ENCODE data around the gene SHROOM3.

The SHROOM3 gene

DNA sequence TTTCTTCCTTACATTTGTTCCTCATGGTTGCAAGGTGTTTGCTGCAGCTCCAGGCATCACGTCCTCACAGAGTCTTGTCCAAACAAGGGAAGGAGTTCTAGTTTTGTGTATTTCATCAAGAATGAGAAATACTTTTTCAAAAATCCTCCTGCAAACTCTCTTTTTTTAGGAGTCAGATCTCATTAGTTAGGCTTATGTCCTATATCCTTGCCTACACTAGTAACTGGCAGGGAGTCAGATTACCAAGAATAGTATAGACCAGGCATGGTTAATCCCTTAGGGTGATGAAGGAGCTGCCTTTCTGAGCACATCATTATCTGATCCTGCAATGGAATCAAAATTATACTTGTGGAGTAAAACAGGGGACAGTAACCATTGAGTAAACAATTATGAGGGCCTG, 160.4 kb downstream of the SHROOM3 start:
- ATAC-seq, result no peak
- no peak for TF ChIP-seq PPARA (CRISPR knock-in tag; IDR thresholded peaks at IDR 0.05; ENCODE audit: borderline replicate concordance)
- TF ChIP-seq SNAI2 (CRISPR knock-in tag; IDR thresholded peaks at IDR 0.05), result no peak
- TF ChIP-seq ZNF565 (CRISPR knock-in tag; conservative IDR thresholded peaks at IDR 0.05; ENCODE audit: low read depth), result no peak
- no peak for TF ChIP-seq ZC3H10 (CRISPR knock-in tag; IDR thresholded peaks at IDR 0.05)
- TF ChIP-seq TOX (CRISPR knock-in tag; IDR thresholded peaks at IDR 0.05; ENCODE audit: borderline replicate concordance), result no peak
- TF ChIP-seq CSDC2 (CRISPR knock-in tag; IDR thresholded peaks at IDR 0.05), result no peak

DNA sequence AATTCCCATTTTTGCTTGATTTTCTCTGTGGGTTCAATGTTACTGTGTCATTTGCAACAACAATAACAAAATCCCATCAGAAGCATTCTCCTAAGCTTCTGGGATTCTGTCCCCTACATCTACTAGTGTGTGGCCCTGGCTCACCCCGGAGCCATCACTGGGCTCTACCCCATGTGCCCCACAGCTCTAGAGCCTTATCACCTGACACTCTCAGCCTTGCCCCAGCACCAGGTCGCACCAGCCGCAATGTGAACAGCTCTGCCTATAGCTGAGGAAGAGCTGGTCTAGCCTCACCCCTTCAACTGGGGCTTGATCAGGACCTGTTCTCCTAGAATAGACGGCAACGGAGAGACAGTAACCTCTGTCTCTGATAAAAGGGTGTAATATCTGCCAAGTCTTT, 161.7 kb downstream of the SHROOM3 start:
- no peak for TF ChIP-seq ESRRG (CRISPR knock-in tag; IDR thresholded peaks at IDR 0.05)
- TF ChIP-seq OSR1 (CRISPR knock-in tag; IDR thresholded peaks at IDR 0.05), result no peak
- no peak for TF ChIP-seq ZFP3 (CRISPR knock-in tag; IDR thresholded peaks at IDR 0.05)
- no peak for TF ChIP-seq ZC3H10 (CRISPR knock-in tag; IDR thresholded peaks at IDR 0.05)
- TF ChIP-seq, protein P1, sequence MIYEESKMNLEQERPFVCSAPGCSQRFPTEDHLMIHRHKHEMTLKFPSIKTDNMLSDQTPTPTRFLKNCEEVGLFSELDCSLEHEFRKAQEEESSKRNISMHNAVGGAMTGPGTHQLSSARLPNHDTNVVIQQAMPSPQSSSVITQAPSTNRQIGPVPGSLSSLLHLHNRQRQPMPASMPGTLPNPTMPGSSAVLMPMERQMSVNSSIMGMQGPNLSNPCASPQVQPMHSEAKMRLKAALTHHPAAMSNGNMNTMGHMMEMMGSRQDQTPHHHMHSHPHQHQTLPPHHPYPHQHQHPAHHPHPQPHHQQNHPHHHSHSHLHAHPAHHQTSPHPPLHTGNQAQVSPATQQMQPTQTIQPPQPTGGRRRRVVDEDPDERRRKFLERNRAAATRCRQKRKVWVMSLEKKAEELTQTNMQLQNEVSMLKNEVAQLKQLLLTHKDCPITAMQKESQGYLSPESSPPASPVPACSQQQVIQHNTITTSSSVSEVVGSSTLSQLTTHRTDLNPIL (CRISPR knock-in tag; IDR thresholded peaks at IDR 0.05; ENCODE audit: low read depth), result no peak
- TF ChIP-seq, protein P2, sequence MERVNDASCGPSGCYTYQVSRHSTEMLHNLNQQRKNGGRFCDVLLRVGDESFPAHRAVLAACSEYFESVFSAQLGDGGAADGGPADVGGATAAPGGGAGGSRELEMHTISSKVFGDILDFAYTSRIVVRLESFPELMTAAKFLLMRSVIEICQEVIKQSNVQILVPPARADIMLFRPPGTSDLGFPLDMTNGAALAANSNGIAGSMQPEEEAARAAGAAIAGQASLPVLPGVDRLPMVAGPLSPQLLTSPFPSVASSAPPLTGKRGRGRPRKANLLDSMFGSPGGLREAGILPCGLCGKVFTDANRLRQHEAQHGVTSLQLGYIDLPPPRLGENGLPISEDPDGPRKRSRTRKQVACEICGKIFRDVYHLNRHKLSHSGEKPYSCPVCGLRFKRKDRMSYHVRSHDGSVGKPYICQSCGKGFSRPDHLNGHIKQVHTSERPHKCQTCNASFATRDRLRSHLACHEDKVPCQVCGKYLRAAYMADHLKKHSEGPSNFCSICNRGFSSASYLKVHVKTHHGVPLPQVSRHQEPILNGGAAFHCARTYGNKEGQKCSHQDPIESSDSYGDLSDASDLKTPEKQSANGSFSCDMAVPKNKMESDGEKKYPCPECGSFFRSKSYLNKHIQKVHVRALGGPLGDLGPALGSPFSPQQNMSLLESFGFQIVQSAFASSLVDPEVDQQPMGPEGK (CRISPR knock-in tag; IDR thresholded peaks at IDR 0.05; ENCODE audit: borderline replicate concordance), result no peak
- TF ChIP-seq ZFP30 (CRISPR knock-in tag; IDR thresholded peaks at IDR 0.05), result no peak
- TF ChIP-seq ISL1 (CRISPR knock-in tag; IDR thresholded peaks at IDR 0.05), result no peak
- TF ChIP-seq TCF4 (CRISPR knock-in tag; IDR thresholded peaks at IDR 0.05; ENCODE audit: borderline replicate concordance), result no peak
- TF ChIP-seq, protein P3, sequence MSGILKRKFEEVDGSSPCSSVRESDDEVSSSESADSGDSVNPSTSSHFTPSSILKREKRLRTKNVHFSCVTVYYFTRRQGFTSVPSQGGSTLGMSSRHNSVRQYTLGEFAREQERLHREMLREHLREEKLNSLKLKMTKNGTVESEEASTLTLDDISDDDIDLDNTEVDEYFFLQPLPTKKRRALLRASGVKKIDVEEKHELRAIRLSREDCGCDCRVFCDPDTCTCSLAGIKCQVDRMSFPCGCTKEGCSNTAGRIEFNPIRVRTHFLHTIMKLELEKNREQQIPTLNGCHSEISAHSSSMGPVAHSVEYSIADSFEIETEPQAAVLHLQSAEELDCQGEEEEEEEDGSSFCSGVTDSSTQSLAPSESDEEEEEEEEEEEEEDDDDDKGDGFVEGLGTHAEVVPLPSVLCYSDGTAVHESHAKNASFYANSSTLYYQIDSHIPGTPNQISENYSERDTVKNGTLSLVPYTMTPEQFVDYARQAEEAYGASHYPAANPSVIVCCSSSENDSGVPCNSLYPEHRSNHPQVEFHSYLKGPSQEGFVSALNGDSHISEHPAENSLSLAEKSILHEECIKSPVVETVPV (CRISPR knock-in tag; IDR thresholded peaks at IDR 0.05), result no peak
- TF ChIP-seq, protein P4, sequence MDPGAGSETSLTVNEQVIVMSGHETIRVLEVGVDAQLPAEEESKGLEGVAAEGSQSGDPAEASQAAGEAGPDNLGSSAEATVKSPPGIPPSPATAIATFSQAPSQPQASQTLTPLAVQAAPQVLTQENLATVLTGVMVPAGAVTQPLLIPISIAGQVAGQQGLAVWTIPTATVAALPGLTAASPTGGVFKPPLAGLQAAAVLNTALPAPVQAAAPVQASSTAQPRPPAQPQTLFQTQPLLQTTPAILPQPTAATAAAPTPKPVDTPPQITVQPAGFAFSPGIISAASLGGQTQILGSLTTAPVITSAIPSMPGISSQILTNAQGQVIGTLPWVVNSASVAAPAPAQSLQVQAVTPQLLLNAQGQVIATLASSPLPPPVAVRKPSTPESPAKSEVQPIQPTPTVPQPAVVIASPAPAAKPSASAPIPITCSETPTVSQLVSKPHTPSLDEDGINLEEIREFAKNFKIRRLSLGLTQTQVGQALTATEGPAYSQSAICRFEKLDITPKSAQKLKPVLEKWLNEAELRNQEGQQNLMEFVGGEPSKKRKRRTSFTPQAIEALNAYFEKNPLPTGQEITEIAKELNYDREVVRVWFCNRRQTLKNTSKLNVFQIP (CRISPR knock-in tag; IDR thresholded peaks at IDR 0.05; ENCODE audit: borderline replicate concordance, low read depth), result no peak
- TF ChIP-seq, protein P5, sequence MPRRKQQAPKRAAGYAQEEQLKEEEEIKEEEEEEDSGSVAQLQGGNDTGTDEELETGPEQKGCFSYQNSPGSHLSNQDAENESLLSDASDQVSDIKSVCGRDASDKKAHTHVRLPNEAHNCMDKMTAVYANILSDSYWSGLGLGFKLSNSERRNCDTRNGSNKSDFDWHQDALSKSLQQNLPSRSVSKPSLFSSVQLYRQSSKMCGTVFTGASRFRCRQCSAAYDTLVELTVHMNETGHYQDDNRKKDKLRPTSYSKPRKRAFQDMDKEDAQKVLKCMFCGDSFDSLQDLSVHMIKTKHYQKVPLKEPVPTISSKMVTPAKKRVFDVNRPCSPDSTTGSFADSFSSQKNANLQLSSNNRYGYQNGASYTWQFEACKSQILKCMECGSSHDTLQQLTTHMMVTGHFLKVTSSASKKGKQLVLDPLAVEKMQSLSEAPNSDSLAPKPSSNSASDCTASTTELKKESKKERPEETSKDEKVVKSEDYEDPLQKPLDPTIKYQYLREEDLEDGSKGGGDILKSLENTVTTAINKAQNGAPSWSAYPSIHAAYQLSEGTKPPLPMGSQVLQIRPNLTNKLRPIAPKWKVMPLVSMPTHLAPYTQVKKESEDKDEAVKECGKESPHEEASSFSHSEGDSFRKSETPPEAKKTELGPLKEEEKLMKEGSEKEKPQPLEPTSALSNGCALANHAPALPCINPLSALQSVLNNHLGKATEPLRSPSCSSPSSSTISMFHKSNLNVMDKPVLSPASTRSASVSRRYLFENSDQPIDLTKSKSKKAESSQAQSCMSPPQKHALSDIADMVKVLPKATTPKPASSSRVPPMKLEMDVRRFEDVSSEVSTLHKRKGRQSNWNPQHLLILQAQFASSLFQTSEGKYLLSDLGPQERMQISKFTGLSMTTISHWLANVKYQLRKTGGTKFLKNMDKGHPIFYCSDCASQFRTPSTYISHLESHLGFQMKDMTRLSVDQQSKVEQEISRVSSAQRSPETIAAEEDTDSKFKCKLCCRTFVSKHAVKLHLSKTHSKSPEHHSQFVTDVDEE (CRISPR knock-in tag; IDR thresholded peaks at IDR 0.05), result no peak
- no peak for TF ChIP-seq PPARA (CRISPR knock-in tag; IDR thresholded peaks at IDR 0.05; ENCODE audit: borderline replicate concordance)
- no peak for TF ChIP-seq ZNF565 (CRISPR knock-in tag; conservative IDR thresholded peaks at IDR 0.05; ENCODE audit: low read depth)
- no peak for TF ChIP-seq ARNTL (CRISPR knock-in tag; IDR thresholded peaks at IDR 0.05; ENCODE audit: borderline replicate concordance, low read depth)
- ATAC-seq, result no peak

DNA sequence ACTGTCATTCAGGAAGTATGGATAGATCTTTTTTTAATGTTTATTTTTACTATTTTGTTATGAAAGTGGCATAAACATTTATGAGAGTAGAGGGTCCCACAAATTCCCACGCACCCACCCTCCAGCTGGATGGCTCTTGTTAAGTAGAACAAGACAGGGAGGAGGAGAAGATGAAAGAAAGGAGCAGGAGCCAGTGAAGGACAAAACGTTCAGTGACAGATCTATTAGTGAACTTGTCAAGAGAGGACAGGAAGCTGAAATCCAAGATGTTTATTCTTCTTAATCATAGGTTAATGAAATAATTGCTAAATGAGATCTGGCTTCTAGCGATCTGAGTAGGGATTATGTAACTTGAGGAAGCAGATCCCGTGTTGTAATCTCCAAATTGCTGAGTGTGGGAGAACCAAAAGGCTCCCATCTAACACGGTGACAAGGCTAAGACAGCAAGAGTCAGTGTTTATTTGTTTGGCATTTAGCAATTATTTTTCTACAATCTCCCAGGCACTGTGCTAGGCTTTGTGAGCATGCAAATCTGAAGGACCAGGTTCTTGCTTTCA, 162.5 kb downstream of the SHROOM3 start:
- TF ChIP-seq, protein P4 (CRISPR knock-in tag; IDR thresholded peaks at IDR 0.05; ENCODE audit: borderline replicate concordance, low read depth), result no peak
- TF ChIP-seq SNAI2 (CRISPR knock-in tag; IDR thresholded peaks at IDR 0.05) (no peak), TCF4 (CRISPR knock-in tag; IDR thresholded peaks at IDR 0.05; ENCODE audit: borderline replicate concordance) (no peak), ESRRG (CRISPR knock-in tag; IDR thresholded peaks at IDR 0.05) (no peak), TOX (CRISPR knock-in tag; IDR thresholded peaks at IDR 0.05; ENCODE audit: borderline replicate concordance) (no peak), ZNF8 (CRISPR knock-in tag; IDR thresholded peaks at IDR 0.05) (no peak), CSDC2 (CRISPR knock-in tag; IDR thresholded peaks at IDR 0.05) (no peak), ARNTL (CRISPR knock-in tag; IDR thresholded peaks at IDR 0.05; ENCODE audit: borderline replicate concordance, low read depth) (no peak), OSR1 (CRISPR knock-in tag; IDR thresholded peaks at IDR 0.05) (no peak), ZC3H10 (CRISPR knock-in tag; IDR thresholded peaks at IDR 0.05) (no peak), ZFP30 (CRISPR knock-in tag; IDR thresholded peaks at IDR 0.05) (no peak)
- TF ChIP-seq, protein P5 (CRISPR knock-in tag; IDR thresholded peaks at IDR 0.05), result no peak
- TF ChIP-seq, protein P1 (CRISPR knock-in tag; IDR thresholded peaks at IDR 0.05; ENCODE audit: low read depth), result no peak
- ATAC-seq, result no peak
